ENCODE measurements around the gene ACAA2. TPM values are rescaled to one million over a fixed set of nuclear protein-coding genes. Genes with fewer than 3 reads are reported as not detected.

The ACAA2 gene
- total and polyA plus RNA-seq, 2 experiments from 2014 or later = 91.1 to 126 TPM

DNA sequence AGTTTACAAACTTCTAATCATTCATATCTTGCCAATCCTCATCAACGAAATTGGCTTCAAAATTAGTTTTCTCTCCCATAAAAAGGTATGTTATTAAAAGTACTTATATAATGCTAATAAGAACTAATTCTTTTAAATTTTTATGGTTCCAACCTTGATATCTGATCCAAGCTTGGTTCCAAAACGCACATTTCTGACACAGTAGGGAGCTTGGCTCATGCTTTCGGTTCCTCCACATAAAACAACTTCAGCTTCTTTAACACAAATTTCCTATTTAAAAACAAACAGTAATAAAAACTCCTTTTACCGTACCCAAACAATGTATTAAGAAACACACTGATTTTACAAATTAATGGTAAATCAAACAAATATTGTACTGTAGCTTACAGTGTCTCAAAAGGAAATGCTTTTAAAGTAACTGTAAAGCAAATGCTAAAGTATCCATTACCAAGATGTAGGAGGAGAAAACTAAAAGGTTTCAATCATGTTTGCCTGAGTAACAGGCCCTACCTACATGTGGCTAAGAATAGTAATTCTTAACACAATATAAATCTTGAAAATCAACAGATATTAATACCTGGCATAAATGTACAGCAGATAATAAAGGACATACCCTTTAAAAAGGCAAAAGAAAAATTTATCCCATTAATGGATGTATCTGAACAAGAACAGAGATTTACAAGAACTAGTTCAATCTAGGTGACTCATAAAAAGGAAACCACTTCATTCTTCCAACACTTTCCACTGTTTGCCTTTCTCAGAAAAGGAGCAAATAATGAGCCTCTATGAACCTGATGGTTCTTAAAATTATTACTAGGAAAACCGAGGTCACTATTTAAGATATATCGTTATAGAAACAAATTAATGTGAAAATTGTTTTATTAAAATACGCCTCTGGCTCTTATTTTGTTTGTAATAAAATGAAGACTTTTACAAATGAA lies 17.5 kb downstream of the ACAA2 start:
- H3K9me2 ChIP-seq (ENCODE audit: insufficient read depth) = no peaks in the 10 kb centered on the region
- H3K4me3 ChIP-seq = no peak overlapping the region
- H3K27me3 ChIP-seq (ENCODE audit: insufficient read depth) = no peaks in the 10 kb centered on the region
- ATAC-seq (no peak), DNase-seq (ENCODE audit: low spot score) (no peak)
- H3K36me3 ChIP-seq (ENCODE audit: insufficient read depth) = peaks cover 42% of the 10 kb centered on the region
- no peaks in the 10 kb centered on the region for H4K20me1 ChIP-seq (replicated peaks; ENCODE audit: insufficient read depth)
- no peak overlapping the region for H3K27ac Mint-ChIP-seq
- TF ChIP-seq, protein P1, sequence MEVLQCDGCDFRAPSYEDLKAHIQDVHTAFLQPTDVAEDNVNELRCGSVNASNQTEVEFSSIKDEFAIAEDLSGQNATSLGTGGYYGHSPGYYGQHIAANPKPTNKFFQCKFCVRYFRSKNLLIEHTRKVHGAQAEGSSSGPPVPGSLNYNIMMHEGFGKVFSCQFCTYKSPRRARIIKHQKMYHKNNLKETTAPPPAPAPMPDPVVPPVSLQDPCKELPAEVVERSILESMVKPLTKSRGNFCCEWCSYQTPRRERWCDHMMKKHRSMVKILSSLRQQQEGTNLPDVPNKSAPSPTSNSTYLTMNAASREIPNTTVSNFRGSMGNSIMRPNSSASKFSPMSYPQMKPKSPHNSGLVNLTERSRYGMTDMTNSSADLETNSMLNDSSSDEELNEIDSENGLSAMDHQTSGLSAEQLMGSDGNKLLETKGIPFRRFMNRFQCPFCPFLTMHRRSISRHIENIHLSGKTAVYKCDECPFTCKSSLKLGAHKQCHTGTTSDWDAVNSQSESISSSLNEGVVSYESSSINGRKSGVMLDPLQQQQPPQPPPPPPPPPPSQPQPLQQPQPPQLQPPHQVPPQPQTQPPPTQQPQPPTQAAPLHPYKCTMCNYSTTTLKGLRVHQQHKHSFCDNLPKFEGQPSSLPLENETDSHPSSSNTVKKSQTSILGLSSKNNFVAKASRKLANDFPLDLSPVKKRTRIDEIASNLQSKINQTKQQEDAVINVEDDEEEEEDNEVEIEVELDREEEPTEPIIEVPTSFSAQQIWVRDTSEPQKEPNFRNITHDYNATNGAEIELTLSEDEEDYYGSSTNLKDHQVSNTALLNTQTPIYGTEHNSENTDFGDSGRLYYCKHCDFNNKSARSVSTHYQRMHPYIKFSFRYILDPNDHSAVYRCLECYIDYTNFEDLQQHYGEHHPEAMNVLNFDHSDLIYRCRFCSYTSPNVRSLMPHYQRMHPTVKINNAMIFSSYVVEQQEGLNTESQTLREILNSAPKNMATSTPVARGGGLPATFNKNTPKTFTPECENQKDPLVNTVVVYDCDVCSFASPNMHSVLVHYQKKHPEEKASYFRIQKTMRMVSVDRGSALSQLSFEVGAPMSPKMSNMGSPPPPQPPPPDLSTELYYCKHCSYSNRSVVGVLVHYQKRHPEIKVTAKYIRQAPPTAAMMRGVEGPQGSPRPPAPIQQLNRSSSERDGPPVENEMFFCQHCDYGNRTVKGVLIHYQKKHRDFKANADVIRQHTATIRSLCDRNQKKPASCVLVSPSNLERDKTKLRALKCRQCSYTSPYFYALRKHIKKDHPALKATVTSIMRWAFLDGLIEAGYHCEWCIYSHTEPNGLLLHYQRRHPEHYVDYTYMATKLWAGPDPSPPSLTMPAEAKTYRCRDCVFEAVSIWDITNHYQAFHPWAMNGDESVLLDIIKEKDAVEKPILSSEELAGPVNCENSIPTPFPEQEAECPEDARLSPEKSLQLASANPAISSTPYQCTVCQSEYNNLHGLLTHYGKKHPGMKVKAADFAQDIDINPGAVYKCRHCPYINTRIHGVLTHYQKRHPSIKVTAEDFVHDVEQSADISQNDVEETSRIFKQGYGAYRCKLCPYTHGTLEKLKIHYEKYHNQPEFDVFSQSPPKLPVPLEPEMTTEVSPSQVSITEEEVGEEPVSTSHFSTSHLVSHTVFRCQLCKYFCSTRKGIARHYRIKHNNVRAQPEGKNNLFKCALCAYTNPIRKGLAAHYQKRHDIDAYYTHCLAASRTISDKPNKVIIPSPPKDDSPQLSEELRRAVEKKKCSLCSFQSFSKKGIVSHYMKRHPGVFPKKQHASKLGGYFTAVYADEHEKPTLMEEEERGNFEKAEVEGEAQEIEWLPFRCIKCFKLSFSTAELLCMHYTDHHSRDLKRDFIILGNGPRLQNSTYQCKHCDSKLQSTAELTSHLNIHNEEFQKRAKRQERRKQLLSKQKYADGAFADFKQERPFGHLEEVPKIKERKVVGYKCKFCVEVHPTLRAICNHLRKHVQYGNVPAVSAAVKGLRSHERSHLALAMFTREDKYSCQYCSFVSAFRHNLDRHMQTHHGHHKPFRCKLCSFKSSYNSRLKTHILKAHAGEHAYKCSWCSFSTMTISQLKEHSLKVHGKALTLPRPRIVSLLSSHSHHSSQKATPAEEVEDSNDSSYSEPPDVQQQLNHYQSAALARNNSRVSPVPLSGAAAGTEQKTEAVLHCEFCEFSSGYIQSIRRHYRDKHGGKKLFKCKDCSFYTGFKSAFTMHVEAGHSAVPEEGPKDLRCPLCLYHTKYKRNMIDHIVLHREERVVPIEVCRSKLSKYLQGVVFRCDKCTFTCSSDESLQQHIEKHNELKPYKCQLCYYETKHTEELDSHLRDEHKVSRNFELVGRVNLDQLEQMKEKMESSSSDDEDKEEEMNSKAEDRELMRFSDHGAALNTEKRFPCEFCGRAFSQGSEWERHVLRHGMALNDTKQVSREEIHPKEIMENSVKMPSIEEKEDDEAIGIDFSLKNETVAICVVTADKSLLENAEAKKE (CRISPR knock-in tag; IDR thresholded peaks at IDR 0.05) = no peak
- TF ChIP-seq, protein P2, sequence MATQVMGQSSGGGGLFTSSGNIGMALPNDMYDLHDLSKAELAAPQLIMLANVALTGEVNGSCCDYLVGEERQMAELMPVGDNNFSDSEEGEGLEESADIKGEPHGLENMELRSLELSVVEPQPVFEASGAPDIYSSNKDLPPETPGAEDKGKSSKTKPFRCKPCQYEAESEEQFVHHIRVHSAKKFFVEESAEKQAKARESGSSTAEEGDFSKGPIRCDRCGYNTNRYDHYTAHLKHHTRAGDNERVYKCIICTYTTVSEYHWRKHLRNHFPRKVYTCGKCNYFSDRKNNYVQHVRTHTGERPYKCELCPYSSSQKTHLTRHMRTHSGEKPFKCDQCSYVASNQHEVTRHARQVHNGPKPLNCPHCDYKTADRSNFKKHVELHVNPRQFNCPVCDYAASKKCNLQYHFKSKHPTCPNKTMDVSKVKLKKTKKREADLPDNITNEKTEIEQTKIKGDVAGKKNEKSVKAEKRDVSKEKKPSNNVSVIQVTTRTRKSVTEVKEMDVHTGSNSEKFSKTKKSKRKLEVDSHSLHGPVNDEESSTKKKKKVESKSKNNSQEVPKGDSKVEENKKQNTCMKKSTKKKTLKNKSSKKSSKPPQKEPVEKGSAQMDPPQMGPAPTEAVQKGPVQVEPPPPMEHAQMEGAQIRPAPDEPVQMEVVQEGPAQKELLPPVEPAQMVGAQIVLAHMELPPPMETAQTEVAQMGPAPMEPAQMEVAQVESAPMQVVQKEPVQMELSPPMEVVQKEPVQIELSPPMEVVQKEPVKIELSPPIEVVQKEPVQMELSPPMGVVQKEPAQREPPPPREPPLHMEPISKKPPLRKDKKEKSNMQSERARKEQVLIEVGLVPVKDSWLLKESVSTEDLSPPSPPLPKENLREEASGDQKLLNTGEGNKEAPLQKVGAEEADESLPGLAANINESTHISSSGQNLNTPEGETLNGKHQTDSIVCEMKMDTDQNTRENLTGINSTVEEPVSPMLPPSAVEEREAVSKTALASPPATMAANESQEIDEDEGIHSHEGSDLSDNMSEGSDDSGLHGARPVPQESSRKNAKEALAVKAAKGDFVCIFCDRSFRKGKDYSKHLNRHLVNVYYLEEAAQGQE (IDR thresholded peaks at IDR 0.05; ENCODE audit: unreplicated experiment) = no peak
- TF ChIP-seq NANOG (IDR thresholded peaks at IDR 0.05; ENCODE audit: borderline replicate concordance) = no peak
- TF ChIP-seq, protein P3, sequence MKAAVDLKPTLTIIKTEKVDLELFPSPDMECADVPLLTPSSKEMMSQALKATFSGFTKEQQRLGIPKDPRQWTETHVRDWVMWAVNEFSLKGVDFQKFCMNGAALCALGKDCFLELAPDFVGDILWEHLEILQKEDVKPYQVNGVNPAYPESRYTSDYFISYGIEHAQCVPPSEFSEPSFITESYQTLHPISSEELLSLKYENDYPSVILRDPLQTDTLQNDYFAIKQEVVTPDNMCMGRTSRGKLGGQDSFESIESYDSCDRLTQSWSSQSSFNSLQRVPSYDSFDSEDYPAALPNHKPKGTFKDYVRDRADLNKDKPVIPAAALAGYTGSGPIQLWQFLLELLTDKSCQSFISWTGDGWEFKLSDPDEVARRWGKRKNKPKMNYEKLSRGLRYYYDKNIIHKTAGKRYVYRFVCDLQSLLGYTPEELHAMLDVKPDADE (IDR thresholded peaks at IDR 0.05) = no peak
- peaks cover 23% of the 10 kb centered on the region for H3K9me3 Mint-ChIP-seq
- no peak overlapping the region for H3K4me2 ChIP-seq
- H3K79me2 ChIP-seq (replicated peaks; ENCODE audit: insufficient read depth) = no peaks in the 10 kb centered on the region
- peaks cover 80% of the 10 kb centered on the region for H3K36me3 Mint-ChIP-seq (ENCODE audit: low read depth)
- no peak overlapping the region for H3K4me3 Mint-ChIP-seq
- H3K4me1 Mint-ChIP-seq = peaks cover 6% of the 10 kb centered on the region
- H3K27me3 Mint-ChIP-seq (ENCODE audit: insufficient read depth, low read depth, poor library complexity) = peaks cover 3% of the 10 kb centered on the region
- H2AFZ ChIP-seq = no peak overlapping the region
- H3F3A ChIP-seq (replicated peaks; ENCODE audit: low read depth) = no peaks in the 10 kb centered on the region
- no peak overlapping the region for H3K27ac ChIP-seq (ENCODE audit: low read depth)
- H3K4me1 ChIP-seq (ENCODE audit: insufficient read depth) = peaks cover 7% of the 10 kb centered on the region; the same call in 1 of the 2 replicates

Measured in GM23338 (cell line).